Stimulated activated CD8-positive, alpha-beta memory T cell treated with anti-CD3 and anti-CD28 coated beads, Interleukin-7, amount 100 ng/mL, for 24 hours (primary cell): ENCODE results near the gene GRIK2.
"Not testable (repeated sequence)": the region's sequence is repeated elsewhere in the genome, so short reads cannot be mapped to it uniquely, and the experiment has no call there.

ENCODE experiments used
- DNase-seq: peaks from one replicate; pipeline ENCODE4 v3.0.0-alpha.2; 2020; ENCODE audit warnings: low read depth

GRIK2 gene

GRCh38 chr6:102023977-102024657 lies 630.6 kb downstream of the GRIK2 start:
- DNase-seq: no peak

- no peak for DNase-seq
These were observed 633.1 kb downstream of the GRIK2 start for GRCh38 chr6:102026649-102027048.

- no peak for DNase-seq
These were observed 634.7 kb downstream of the GRIK2 start for GRCh38 chr6:102028176-102028575.

- no peak for DNase-seq
These were observed 645.5 kb downstream of the GRIK2 start for GRCh38 chr6:102038964-102039363.

- no peak for DNase-seq
These were observed 645.9 kb downstream of the GRIK2 start for GRCh38 chr6:102039441-102039840.

- no peak for DNase-seq
These were observed 657.5 kb downstream of the GRIK2 start for GRCh38 chr6:102051001-102051400.

GRCh38 chr6:102051720-102052119 lies 658.2 kb downstream of the GRIK2 start:
- DNase-seq: no peak

- DNase-seq: no peak
These were observed 670.6 kb downstream of the GRIK2 start for GRCh38 chr6:102064142-102064541.

- no peak for DNase-seq
These were observed 672.8 kb downstream of the GRIK2 start for GRCh38 chr6:102066301-102066700.

GRCh38 chr6:102068349-102068929 lies 674.9 kb downstream of the GRIK2 start:
- no peak for DNase-seq

GRCh38 chr6:102075539-102075938 lies 682.0 kb downstream of the GRIK2 start:
- DNase-seq: no peak

- DNase-seq: no peak
These were observed 691.7 kb downstream of the GRIK2 start for GRCh38 chr6:102085257-102085656.

GRCh38 chr6:102088160-102088559 lies 694.7 kb downstream of the GRIK2 start:
- DNase-seq: not testable (repeated sequence)

- DNase-seq: no peak
These were observed 720.9 kb downstream of the GRIK2 start for GRCh38 chr6:102114402-102114801.

- no peak for DNase-seq
These were observed 722.4 kb downstream of the GRIK2 start for GRCh38 chr6:102115911-102116310.

- no peak for DNase-seq
These were observed 724.5 kb downstream of the GRIK2 start for GRCh38 chr6:102118034-102118433.
